8988T (cell line): ENCODE measurements around the gene PYDC1.
"Not testable (repeated sequence)": the region's sequence is repeated elsewhere in the genome, so short reads cannot be mapped to it uniquely, and the experiment has no call there.

Experiments
- DNase-seq: peaks from one replicate; pipeline ENCODE4 v3.0.0; 2011

PYDC1 gene

DNA sequence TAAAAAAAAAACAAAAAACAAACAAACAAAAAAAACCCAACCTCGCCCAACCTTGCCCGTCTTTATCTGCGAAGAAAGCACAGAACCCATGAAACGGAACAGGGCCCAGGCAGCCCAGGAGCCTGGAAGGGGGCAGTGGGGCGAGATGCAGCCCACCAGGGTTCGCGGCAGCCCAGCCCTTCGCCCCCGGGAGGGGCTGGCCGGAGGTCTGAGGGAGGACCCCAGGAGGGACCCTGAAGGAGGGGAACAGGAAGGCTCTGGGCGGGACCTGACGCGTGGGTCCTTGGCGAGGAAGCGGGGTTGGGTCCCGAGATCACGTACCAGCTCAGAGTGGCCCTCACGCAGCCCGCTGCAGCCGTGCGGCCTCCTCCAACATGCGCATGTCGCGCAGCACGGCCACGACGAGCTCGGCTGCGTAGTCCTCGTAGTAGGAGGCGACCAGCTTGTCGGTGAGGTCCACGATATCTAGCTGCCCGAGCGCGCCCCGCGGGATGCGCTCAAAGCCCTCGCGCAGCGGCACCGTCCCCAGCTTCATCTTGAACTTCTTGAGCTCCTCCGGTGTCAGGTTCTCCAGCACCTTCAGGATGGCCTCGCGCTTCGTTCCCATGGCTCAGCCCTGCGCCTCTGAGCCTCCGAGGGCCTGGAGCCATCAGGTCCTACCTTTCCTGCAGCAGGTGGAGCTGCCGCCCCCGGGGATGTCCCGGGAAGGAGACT is at the start of gene PYDC1:
TSS of gene PYDC1 (minus strand) at position 714 of the 714 bp plus-strand sequence. CDS start at position 607, 107 bp downstream.
- no peak for DNase-seq

DNA sequence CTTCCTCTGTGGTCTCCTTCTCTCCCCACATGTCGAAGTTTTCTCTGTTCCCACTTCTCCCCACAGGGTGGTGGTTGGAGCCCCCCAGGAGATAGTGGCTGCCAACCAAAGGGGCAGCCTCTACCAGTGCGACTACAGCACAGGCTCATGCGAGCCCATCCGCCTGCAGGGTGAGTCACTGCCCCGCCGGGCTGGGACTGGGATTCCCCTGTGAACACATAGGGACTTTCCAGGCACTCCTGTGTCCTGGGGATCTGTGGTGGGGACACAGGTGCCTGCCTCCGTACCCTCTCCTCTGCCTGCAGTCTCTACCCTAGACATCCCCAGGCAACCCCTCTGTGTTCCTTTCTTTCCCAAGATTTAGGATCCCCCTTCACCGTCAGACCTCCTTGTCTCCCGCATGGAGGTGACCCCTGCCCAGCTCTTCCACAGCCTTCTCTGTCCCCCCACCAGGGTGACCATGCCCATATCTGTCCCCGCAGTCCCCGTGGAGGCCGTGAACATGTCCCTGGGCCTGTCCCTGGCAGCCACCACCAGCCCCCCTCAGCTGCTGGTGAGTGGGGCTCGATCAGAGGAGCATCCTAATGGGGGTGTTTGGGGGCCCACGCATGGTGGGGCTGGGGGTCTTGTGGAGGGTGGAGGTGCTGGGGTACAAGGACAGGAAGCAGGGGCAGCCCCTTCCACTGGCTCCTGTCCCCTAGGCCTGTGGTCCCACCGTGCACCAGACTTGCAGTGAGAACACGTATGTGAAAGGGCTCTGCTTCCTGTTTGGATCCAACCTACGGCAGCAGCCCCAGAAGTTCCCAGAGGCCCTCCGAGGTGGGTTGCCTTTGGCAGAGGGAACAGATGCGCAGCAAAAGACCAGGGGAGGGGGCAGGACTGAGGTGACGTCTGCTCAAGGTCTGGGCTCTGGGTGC is 48.7 kb upstream of the PYDC1 start:
- DNase-seq: peak; percentile 76

DNA sequence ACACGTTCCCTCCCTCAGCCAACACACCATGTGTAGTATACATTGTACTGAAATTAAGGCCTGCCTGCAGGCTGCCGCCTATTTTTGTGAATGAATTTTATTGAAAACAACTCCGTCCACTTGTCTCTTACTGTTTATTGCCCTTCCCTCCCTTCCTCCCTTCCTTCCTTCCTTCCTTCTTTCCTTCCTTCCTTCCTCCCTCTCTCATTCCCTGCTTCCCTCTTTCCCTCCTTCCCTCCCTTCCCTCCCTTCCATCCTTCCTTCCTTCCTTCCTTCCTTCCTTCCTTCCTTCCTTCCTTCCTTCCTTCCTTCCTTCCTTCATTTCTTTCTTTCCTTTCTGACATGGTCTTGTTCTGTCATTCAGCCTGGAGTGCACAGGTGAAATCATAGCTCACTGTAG is 45.1 kb upstream of the PYDC1 start:
- DNase-seq: no peak

- DNase-seq: no peak
Measured at GRCh38 chr16:31260136-31260931, 43.4 kb upstream of the PYDC1 start.

GRCh38 chr16:31258366-31258765 is 41.4 kb upstream of the PYDC1 start:
- DNase-seq: no peak

DNA sequence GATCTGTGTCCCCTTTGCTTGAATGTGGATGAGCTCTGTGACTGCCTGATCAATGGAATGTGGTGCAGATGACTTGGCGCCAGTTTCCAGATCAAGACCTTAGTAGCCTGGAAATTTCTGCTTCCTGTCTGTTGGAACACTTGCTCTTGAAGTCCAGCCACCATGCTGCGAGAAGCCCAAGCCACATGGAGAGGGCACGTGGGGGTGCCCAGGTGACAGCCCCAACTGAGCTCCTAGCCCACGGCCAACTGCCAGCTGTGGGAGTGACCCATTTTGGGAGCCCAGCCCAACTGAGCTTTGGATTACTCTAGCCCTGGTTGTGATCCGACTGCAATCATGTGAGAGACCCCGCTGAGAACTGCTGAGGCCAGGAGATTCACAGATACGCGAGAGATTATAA is 39.5 kb upstream of the PYDC1 start:
- no peak for DNase-seq

- DNase-seq: no peak
Measured at GRCh38 chr16:31253642-31254045, 36.7 kb upstream of the PYDC1 start.

- no peak for DNase-seq
Measured at GRCh38 chr16:31251435-31251834, 34.5 kb upstream of the PYDC1 start.

DNA sequence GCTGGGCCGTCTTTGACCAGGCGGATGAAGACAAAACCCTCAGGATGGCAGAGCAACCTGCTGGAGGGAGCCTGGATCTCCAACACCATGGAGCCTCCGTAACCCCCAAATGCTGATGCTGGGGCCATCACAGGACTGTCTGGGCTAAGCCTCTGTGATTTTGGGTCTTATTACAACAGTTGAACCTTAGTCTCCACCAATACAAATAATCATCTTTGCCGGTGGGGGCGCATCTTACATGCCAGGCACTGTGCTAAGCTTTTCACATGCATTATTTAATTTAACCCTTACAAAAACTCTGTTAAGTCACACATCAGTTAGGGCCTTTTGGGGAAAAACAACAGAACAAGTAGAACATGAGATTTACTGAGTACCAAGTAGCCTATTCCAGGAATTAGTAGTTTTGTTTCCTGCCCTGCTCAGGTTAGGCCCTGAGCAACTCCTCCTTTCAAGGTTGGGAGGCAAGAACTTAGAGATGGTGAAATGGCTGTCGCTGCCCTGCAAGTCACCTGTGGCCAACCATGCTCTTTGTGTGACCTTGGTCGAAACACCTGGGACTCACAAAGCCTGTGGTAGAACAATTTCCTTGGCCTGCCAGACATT is 33.9 kb upstream of the PYDC1 start:
- no peak for DNase-seq

- no peak for DNase-seq
Measured at GRCh38 chr16:31248344-31248743, 31.4 kb upstream of the PYDC1 start.

DNA sequence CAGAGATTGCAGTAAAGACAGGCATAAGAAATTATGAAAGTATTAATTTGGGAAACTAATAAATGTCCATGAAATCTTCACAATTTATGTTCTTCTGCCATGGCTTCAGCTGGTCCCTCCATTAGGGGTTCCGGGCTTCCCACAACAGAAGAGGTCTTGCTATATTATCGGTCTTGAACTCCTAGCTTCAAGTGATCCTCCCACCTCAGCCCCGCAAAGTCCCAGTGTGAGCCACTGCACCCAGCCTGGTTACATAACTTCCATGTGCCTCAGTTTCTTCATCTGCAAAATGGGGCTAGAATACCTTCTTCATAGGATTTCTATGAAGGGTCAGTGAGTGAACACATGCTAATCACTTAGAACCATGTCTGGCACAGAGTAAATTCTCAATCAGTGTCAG is 29.4 kb upstream of the PYDC1 start:
- no peak for DNase-seq

DNA sequence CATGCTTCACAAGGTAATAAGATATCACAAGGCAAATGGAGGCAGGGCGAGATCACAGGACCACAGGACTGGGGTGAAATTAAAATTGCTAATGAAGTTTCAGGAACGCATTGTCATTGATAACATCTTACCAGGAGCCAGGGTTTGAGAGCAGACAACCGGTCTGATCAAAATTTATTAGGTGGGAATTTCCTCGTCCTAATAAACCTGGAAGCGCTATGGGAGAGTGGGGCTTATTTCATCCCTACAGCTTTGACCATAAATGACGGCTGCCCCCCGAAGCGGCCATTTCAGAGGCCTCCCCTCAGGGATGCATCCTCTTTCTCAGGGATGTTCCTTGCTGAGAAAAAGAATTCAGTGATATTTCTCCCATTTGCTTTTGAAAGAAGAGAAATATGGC is 28.7 kb upstream of the PYDC1 start:
- DNase-seq: not testable (repeated sequence)

- no peak for DNase-seq
Measured at GRCh38 chr16:31243734-31244670, 27.1 kb upstream of the PYDC1 start.

- no peak for DNase-seq
Measured at GRCh38 chr16:31242206-31242605, 25.3 kb upstream of the PYDC1 start.

- DNase-seq: no peak
Measured at GRCh38 chr16:31238041-31238440, 21.1 kb upstream of the PYDC1 start.

DNA sequence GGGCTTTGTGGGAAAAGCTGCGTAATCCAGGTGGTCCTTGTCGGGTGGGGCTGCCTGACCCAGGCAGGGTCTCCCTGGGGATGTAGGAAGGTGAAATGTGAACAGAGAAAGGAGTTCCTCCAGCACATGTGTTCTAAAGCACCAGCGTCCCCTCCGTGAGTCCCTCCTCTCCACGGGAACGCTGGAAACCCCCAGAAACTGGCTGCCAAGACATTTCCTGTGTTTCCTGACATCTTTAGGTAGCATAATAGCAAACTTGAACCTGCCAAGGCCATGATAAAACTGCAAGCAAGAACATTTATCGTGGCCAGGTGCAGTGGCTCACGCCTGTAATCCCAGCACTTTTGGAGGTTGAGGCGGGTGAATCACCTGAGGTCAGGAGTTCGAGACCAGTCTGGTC is 12.6 kb upstream of the PYDC1 start:
- no peak for DNase-seq

DNA sequence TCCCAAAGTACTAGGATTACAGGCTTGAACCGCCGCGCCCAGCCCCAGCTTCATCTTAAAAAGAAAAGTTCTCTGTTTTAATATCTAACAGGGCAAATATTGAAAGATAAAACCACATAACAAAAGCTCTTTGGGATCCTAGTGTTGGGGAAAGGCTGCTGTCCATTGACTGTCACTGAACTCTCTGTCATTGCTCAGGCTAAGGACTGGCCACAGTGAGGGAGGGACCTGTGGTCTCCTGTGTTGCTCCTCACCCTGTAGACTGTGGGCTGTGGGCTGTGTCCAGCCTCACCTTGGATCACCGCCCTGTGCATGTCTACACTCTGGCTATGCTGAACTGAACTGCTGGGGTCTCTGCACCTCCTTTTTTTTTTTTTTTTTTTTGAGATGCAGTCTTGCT is 11.3 kb upstream of the PYDC1 start:
- no peak for DNase-seq

- DNase-seq: no peak
Measured at GRCh38 chr16:31225193-31225592, 8.3 kb upstream of the PYDC1 start.

- DNase-seq: no peak
Measured at GRCh38 chr16:31224092-31224955, 7.4 kb upstream of the PYDC1 start.

GRCh38 chr16:31223044-31223443 is 6.1 kb upstream of the PYDC1 start:
- DNase-seq: no peak
